ELR (cell line): Measurements from ENCODE around the gene LPAR1.
A peak's percentile ranks its signal among the peaks of the same experiment; 100 is the strongest.

ENCODE experiments used
- DNase-seq: peaks from one replicate; pipeline ENCODE4 v3.0.0-alpha.2; 2015; ENCODE audit warnings: low read depth

Gene LPAR1

GRCh38 chr9:110951805-110952539, 86.3 kb downstream of the LPAR1 start:
- DNase-seq, result peak; percentile 30

- DNase-seq, result peak; percentile 83
Observed at GRCh38 chr9:110950041-110950645, 88.1 kb downstream of the LPAR1 start.

GRCh38 chr9:110949081-110949480, 89.2 kb downstream of the LPAR1 start:
- no peak for DNase-seq

GRCh38 chr9:110947491-110948044, 90.7 kb downstream of the LPAR1 start:
- DNase-seq, result no peak

GRCh38 chr9:110942522-110942921, 95.7 kb downstream of the LPAR1 start:
- DNase-seq, result peak; percentile 55

- no peak for DNase-seq
Observed at GRCh38 chr9:110940951-110941557, 97.2 kb downstream of the LPAR1 start.

- no peak for DNase-seq
Observed at GRCh38 chr9:110939573-110939972, 98.7 kb downstream of the LPAR1 start.

GRCh38 chr9:110939047-110939446, 99.2 kb downstream of the LPAR1 start:
- no peak for DNase-seq

- no peak for DNase-seq
Observed at GRCh38 chr9:110938242-110938641, 100.0 kb downstream of the LPAR1 start.

- peak; percentile 59 for DNase-seq
Observed at GRCh38 chr9:110936719-110937452, 101.4 kb downstream of the LPAR1 start.

- DNase-seq, result no peak
Observed at GRCh38 chr9:110936237-110936636, 102.0 kb downstream of the LPAR1 start.

- no peak for DNase-seq
Observed at GRCh38 chr9:110935829-110936228, 102.4 kb downstream of the LPAR1 start.

- DNase-seq, result no peak
Observed at GRCh38 chr9:110933350-110934001, 104.8 kb downstream of the LPAR1 start.

GRCh38 chr9:110932863-110933262, 105.4 kb downstream of the LPAR1 start:
- DNase-seq, result no peak

GRCh38 chr9:110928599-110928998, 109.7 kb downstream of the LPAR1 start:
- no peak for DNase-seq

GRCh38 chr9:110926828-110927487, 111.3 kb downstream of the LPAR1 start:
- no peak for DNase-seq

GRCh38 chr9:110923601-110924000, 114.7 kb downstream of the LPAR1 start:
- DNase-seq, result no peak

GRCh38 chr9:110922145-110922544, 116.1 kb downstream of the LPAR1 start:
- peak; percentile 52 for DNase-seq

GRCh38 chr9:110921705-110922104, 116.6 kb downstream of the LPAR1 start:
- no peak for DNase-seq

GRCh38 chr9:110919609-110920008, 118.7 kb downstream of the LPAR1 start:
- peak; percentile 92 for DNase-seq

- no peak for DNase-seq
Observed at GRCh38 chr9:110919050-110919435, 119.2 kb downstream of the LPAR1 start.
